Lower leg skin (tissue), 3 donors: ENCODE results near the gene SERPINH1.

Experiments
- CTCF ChIP-seq, 3 donors: fragments of 450-650 bp; IDR thresholded peaks; one replicate each; pipeline ENCODE4 v1.5.1; 2016; ENCODE audit warnings: antibody characterized with exemption in 3 of 3, mild to moderate bottlenecking in 3 of 3, moderate library complexity in 2 of 3
- POLR2A ChIP-seq, 2 donors: fragments of 450-650 bp; IDR thresholded peaks; one replicate each; pipeline ENCODE4 v1.6.1; 2016 to 2017; ENCODE audit warnings: antibody characterized with exemption in 2 of 2, mild to moderate bottlenecking in 1 of 2, moderate library complexity in 1 of 2

GRCh38 chr11:75603791-75604736 is 42.0 kb downstream of the SERPINH1 start:
- TF ChIP-seq CTCF (IDR thresholded peaks at IDR 0.05) (no peak), POLR2A (IDR thresholded peaks at IDR 0.05) (no peak)
